RWPE2 (cell line): Measurements from ENCODE around the gene CA6.

ENCODE experiments used
- ATAC-seq: fragments of 200-7000 bp; cut with Tn5 transposase; 3 replicates; pipeline ENCODE4 v1.9.1; 2021; ENCODE audit warnings: low read depth
- DNase-seq: peaks from one replicate; pipeline ENCODE4 v3.0.0-alpha.2; 2020; ENCODE audit warnings: low spot score
- H3K27ac ChIP-seq: fragments of 450-650 bp; 2 replicates; pipeline ENCODE4 v1.5.1; 2017; ENCODE audit warnings: mild to moderate bottlenecking; ENCODE audit not compliant: poor library complexity, severe bottlenecking
- H3K27me3 ChIP-seq: fragments of 250-450 bp; sonication (Bioruptor Pico); 2 replicates; pipeline ENCODE4 v1.5.1; 2021; ENCODE audit warnings: mild to moderate bottlenecking, moderate library complexity; ENCODE audit not compliant: insufficient read depth, poor library complexity, severe bottlenecking
- H3K36me3 ChIP-seq: fragments of 250-450 bp; sonication (Bioruptor Pico); 2 replicates; pipeline ENCODE4 v1.5.1; 2020; ENCODE audit warnings: low read depth, mild to moderate bottlenecking, moderate library complexity
- H3K4me1 ChIP-seq: fragments of 250-450 bp; sonication (Bioruptor Pico); 2 replicates; pipeline ENCODE4 v1.5.1; 2021; ENCODE audit warnings: mild to moderate bottlenecking, moderate library complexity; ENCODE audit not compliant: insufficient read depth, poor library complexity, severe bottlenecking
- H3K4me3 ChIP-seq: fragments of 250-450 bp; sonication (Bioruptor Pico); 2 replicates; pipeline ENCODE4 v1.5.1; 2021; ENCODE audit warnings: mild to moderate bottlenecking, moderate library complexity; ENCODE audit not compliant: severe bottlenecking
- H3K9me3 ChIP-seq: fragments of 250-450 bp; sonication (Bioruptor Pico); 2 replicates; pipeline ENCODE4 v1.5.1; 2021; ENCODE audit warnings: mild to moderate bottlenecking, moderate library complexity; ENCODE audit not compliant: severe bottlenecking
- TF ChIP-seq, protein P1 (sequence below): fragments of 450-650 bp; IDR thresholded peaks from one replicate; pipeline ENCODE4 v1.5.1; 2017; ENCODE audit warnings: mild to moderate bottlenecking, moderate library complexity; ENCODE audit not compliant: poor library complexity, severe bottlenecking

CA6 gene

DNA sequence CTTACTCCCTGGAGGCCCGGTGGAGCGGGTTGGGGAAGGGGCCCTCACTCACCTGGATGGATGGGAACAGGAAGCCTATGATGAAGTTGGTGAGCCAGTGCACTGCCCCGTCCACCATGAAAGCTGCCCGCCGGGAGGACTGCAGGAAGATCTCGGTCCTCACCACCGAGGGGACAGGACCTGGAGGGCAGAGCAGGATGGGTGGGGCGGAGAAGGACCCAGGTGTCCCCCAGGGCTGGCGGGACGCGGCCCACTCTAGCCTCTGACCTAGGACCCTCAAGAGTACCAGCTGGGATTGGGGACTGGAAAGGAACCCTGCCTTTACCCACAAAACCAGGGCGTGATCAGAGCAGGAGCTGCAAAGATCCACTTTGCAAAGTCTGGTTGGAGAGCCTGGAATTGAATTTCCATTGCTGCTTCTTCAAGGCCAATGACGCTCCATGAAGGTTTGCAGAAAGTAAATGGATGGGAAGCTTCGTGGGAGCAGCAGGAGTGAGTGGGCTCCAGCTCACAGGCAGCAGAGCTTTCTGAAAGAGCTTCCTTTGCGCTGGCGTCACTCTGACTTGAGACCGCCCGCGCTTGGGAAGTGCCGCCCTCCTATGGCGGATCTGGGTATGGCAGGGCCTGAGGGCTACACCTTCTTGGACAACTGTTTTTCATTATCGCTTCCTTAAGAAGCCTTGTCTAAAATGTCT, 59.2 kb downstream of the CA6 start:
- H3K27me3 ChIP-seq, result no peaks in the 10 kb centered on the region
- no peak overlapping the region for H3K4me3 ChIP-seq
- peak; percentile 58 for ATAC-seq
- H3K27ac ChIP-seq, result no peak overlapping the region
- no peaks in the 10 kb centered on the region for H3K9me3 ChIP-seq
- DNase-seq, result no peak
- TF ChIP-seq, protein P1, sequence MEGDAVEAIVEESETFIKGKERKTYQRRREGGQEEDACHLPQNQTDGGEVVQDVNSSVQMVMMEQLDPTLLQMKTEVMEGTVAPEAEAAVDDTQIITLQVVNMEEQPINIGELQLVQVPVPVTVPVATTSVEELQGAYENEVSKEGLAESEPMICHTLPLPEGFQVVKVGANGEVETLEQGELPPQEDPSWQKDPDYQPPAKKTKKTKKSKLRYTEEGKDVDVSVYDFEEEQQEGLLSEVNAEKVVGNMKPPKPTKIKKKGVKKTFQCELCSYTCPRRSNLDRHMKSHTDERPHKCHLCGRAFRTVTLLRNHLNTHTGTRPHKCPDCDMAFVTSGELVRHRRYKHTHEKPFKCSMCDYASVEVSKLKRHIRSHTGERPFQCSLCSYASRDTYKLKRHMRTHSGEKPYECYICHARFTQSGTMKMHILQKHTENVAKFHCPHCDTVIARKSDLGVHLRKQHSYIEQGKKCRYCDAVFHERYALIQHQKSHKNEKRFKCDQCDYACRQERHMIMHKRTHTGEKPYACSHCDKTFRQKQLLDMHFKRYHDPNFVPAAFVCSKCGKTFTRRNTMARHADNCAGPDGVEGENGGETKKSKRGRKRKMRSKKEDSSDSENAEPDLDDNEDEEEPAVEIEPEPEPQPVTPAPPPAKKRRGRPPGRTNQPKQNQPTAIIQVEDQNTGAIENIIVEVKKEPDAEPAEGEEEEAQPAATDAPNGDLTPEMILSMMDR, result peak; percentile 64
- no peaks in the 10 kb centered on the region for H3K36me3 ChIP-seq
- no peaks in the 10 kb centered on the region for H3K4me1 ChIP-seq

DNA sequence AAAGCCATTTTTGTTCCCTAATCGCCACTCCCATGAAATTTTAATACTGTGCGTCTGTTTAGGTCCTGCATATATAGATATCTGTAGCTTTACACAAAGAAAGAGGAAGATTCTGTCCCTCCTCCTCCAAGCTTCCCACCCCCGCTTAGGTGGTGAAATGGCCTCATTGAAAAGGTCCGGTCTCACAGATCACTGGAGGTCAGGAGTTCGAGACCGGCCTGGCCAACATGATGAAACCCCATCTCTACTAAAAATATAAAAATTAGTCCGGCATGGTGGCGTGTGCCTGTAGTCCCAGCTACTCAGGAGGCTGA, 59.7 kb downstream of the CA6 start:
- ATAC-seq (no peak), DNase-seq (no peak)
- no peaks in the 10 kb centered on the region for H3K36me3 ChIP-seq
- H3K4me1 ChIP-seq, result no peaks in the 10 kb centered on the region
- H3K27ac ChIP-seq, result no peak overlapping the region
- TF ChIP-seq, protein P1, result peak; percentile 39
- H3K9me3 ChIP-seq, result no peaks in the 10 kb centered on the region
- no peaks in the 10 kb centered on the region for H3K27me3 ChIP-seq
- no peak overlapping the region for H3K4me3 ChIP-seq

DNA sequence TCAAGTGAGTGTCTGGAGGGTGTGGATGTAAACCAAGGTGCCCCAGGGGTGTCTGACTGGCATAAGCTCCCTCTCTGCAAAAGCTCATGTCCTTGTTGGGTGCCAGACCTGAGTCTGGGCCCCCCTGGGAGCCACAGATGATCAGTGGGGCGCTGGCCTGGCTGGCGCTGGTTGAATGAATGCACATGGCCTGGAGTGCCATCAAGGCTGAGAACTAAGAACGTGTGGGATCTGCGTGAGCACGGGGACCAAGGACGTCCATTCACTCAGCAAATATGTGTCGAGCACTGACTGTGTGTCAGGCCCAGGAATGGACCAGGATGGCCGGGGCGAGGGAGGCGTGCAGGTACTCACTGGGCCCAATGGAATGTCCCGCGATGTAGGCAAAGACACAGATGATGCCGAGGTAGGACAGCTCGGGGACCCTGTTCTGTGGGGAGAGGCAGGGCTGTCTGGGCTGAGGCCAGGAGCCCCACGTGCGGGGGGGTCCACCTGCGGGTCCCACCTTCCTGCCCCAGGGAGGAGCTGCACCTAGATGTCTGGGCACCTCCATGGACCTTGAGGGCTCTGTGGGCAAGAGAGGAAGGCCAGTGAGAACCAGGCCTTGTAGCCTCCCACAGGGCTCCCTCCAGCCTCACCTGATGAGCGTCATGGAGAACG, 61.4 kb downstream of the CA6 start:
- no peak overlapping the region for H3K4me3 ChIP-seq
- no peaks in the 10 kb centered on the region for H3K4me1 ChIP-seq
- H3K36me3 ChIP-seq, result no peaks in the 10 kb centered on the region
- no peak for DNase-seq
- no peak for ATAC-seq
- TF ChIP-seq, protein P1, result no peak
- no peak overlapping the region for H3K27ac ChIP-seq
- H3K9me3 ChIP-seq, result no peaks in the 10 kb centered on the region
- H3K27me3 ChIP-seq, result no peaks in the 10 kb centered on the region

DNA sequence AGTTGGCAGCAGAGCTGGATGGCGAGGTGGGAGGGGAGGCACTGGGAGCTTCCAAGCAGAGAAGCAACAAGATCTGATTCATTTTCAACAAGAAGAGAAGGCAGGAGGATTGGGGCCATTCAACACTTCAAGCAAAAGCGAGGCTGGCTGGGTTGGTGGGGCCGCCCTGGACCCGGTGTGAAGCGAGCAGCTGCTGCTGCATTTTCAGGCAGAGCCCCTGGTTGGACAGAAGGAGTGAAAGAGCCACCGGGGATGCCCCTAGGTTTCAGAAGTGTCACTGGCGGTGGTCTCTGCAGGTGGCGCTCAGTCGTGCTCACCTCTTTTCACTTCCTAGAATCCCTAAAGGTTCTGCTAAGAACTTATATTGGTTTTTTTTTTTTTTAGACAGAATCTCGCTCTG, 62.6 kb downstream of the CA6 start:
- H3K9me3 ChIP-seq, result no peaks in the 10 kb centered on the region
- H3K27me3 ChIP-seq, result no peaks in the 10 kb centered on the region
- ATAC-seq (no peak), DNase-seq (no peak)
- H3K36me3 ChIP-seq, result no peaks in the 10 kb centered on the region
- no peak overlapping the region for H3K27ac ChIP-seq
- no peak overlapping the region for H3K4me3 ChIP-seq
- TF ChIP-seq, protein P1, result no peak
- H3K4me1 ChIP-seq, result no peaks in the 10 kb centered on the region
